Activated naive CD4-positive, alpha-beta T cell treated with anti-CD3 and anti-CD28 coated beads for 36 hours (primary cell): Measurements from ENCODE around the gene SIGLEC14. TPM values are rescaled to one million over a fixed set of nuclear protein-coding genes. Genes with fewer than 3 reads are reported as not detected.

Experiments used
- CTCF ChIA-PET: fragments of 350-600 bp; sonication (Branson Sonifier 250); formaldehyde crosslinking; loops from one replicate; lab custom pipeline; 2021; ENCODE audit warnings: antibody characterized with exemption; lab: Charles Lee
- DNase-seq: peaks from one replicate; pipeline ENCODE4 v3.0.0-alpha.2; 2020
- H3K27ac Mint-ChIP-seq: one replicate; pipeline ENCODE4 v1.8.0; 2021; ENCODE audit warnings: mild to moderate bottlenecking, mixed read lengths
- H3K27me3 Mint-ChIP-seq: one replicate; pipeline ENCODE4 v1.8.0; 2021; ENCODE audit warnings: low read depth, mixed read lengths
- H3K36me3 Mint-ChIP-seq: one replicate; pipeline ENCODE4 v1.8.0; 2021; ENCODE audit warnings: low read depth, mixed read lengths
- H3K4me1 Mint-ChIP-seq: one replicate; pipeline ENCODE4 v1.8.0; 2021; ENCODE audit warnings: low read depth, mixed read lengths
- H3K4me3 Mint-ChIP-seq: one replicate; pipeline ENCODE4 v1.8.0; 2021; ENCODE audit warnings: mild to moderate bottlenecking, moderate library complexity, mixed read lengths
- H3K9me3 Mint-ChIP-seq: one replicate; pipeline ENCODE4 v1.8.0; 2021; ENCODE audit warnings: mixed read lengths
- intact Hi-C: fragments of 100-400 bp; cut with micrococcal nuclease; formaldehyde crosslinking; loops from one replicate; pipeline ENCODE4 v1.15.1; 2023
- total RNA-seq, 2 experiments: library from RNA; stranded (reverse); gene quantifications; one replicate each; pipeline ENCODE4 v1.2.3, GENCODE V29; 2021

Gene SIGLEC14
- total RNA-seq, 2 experiments from 2014 or later = not detected

- DNase-seq = no peak
- H3K36me3 Mint-ChIP-seq = peaks cover 2% of the 10 kb centered on the region
- H3K27me3 Mint-ChIP-seq = peaks cover 31% of the 10 kb centered on the region
- no peak overlapping the region for H3K4me3 Mint-ChIP-seq
- peaks cover 8% of the 10 kb centered on the region for H3K4me1 Mint-ChIP-seq
- CTCF ChIA-PET = no interaction called here
- peaks cover 2% of the 10 kb centered on the region for H3K9me3 Mint-ChIP-seq
- intact Hi-C loops = no loop called here
- H3K27ac Mint-ChIP-seq = no peak overlapping the region
Observed at GRCh38 chr19:51602189-51602854, 44.3 kb downstream of the SIGLEC14 start.

DNA sequence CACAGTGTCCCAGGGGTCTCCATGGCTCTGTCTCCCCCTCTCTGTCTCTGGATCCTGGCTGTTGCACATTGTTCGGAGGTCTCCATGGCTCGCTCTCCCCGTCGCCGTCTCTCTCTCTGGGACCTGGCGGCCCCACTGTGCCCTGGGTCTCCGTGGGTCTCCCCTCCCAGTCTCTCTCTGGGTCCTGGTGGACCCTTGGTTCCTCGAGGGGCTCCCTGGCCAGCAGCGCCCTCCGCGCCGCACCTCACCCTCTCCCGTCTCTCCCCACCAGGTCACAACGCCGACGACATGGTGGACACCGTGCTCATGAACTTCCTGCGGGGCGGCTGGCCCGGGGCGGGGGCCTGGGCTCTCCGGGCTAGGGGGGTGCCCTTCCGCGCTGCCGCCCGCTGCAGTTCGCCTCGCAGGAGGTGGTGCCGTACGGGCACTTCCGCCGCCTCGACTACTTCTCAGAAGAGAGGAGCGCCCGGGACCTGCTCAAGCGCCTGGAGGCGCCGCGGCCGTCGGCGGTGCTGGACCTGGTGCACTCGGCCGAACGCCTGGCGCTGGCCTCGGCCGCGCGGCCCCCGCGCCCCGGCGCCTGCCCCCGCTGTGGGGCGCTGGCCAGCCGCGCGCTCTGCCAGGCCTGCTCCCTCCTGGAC, 45.6 kb downstream of the SIGLEC14 start:
- Mint-ChIP-seq H3K27me3 (peaks cover 26% of the 10 kb centered on the region), H3K36me3 (peaks cover 2% of the 10 kb centered on the region), H3K27ac (no peak overlapping the region), H3K4me1 (peaks cover 2% of the 10 kb centered on the region), H3K9me3 (peaks cover 2% of the 10 kb centered on the region), H3K4me3 (no peak overlapping the region)
- intact Hi-C loops = no loop called here
- CTCF ChIA-PET = no interaction called here
- no peak for DNase-seq

- intact Hi-C loops = no loop called here
- CTCF ChIA-PET = interaction anchor here (1.1 kb wide), 1 partner anchor 153 kb away, joined by 3 read pairs; no protein-coding TSS in a partner anchor
- Mint-ChIP-seq H3K4me1 (peaks cover 4% of the 10 kb centered on the region), H3K27ac (no peak overlapping the region), H3K27me3 (peaks cover 26% of the 10 kb centered on the region), H3K36me3 (peaks cover 3% of the 10 kb centered on the region), H3K4me3 (no peak overlapping the region), H3K9me3 (peaks cover 2% of the 10 kb centered on the region)
- DNase-seq = no peak
Observed at GRCh38 chr19:51599084-51599483, 47.5 kb downstream of the SIGLEC14 start.

DNA sequence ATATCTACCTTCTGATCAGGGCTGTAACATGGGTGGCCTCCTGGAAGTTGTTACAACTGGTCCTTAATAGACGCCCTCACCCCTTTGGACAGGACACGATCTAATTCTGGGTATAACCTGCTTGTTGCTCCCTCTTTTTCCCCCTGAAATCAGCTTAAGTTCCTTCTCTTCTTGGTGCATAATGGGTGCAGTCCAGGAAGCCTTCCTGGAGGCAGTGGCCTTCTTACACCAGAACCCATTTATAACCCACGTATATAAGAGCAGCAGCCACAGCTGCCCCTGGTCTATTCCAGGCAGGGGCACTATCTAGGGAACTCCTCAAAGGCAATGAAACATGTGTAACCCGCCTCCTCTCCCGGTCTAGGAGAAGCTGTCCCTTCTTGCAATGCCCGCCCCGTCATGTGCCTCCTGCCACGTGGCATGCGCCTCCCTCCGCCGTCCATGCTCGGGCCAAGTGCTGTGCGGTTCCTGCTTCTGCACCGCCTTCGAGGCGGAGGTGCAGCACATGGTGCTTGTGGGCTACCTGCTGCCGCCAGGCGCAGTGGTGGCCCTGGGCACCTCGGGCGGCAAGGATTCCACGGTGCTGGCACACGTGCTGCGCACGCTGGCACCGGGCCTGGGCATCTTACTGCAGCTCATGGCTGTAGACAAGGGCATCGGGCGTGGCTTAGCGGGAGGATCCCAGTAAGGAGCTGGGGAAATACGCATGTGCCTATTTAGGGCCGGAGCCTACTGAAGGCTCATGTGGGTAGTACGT, 48.3 kb downstream of the SIGLEC14 start:
- CTCF ChIA-PET = interaction anchor here (1.1 kb wide), 1 partner anchor 152 kb away, joined by 3 read pairs; no protein-coding TSS in a partner anchor
- Mint-ChIP-seq H3K9me3 (peaks cover 2% of the 10 kb centered on the region), H3K27ac (no peak overlapping the region), H3K27me3 (peaks cover 26% of the 10 kb centered on the region), H3K4me1 (peaks cover 11% of the 10 kb centered on the region), H3K4me3 (no peak overlapping the region), H3K36me3 (peaks cover 3% of the 10 kb centered on the region)
- intact Hi-C loops = no loop called here
- no peak for DNase-seq

- Mint-ChIP-seq H3K4me1 (peaks cover 11% of the 10 kb centered on the region), H3K27me3 (peaks cover 8% of the 10 kb centered on the region), H3K4me3 (peak overlapping the region; percentile 89), H3K36me3 (peaks cover 1% of the 10 kb centered on the region), H3K27ac (no peak overlapping the region), H3K9me3 (peaks cover 6% of the 10 kb centered on the region)
- CTCF ChIA-PET = interaction anchor here (0.6 to 1.8 kb wide), 4 partner anchors 10 to 389 kb away, joined by 3 to 5 read pairs (median 3); no protein-coding TSS in a partner anchor
- no peak for DNase-seq
- intact Hi-C loops = no loop called here
Observed at GRCh38 chr19:51595190-51596175, 51.1 kb downstream of the SIGLEC14 start.

GRCh38 chr19:51594774-51595109, 51.9 kb downstream of the SIGLEC14 start:
- peaks cover under 1% of the 10 kb centered on the region for H3K27me3 Mint-ChIP-seq
- no peak overlapping the region for H3K27ac Mint-ChIP-seq
- peaks cover 11% of the 10 kb centered on the region for H3K4me1 Mint-ChIP-seq
- H3K4me3 Mint-ChIP-seq = peak overlapping the region; percentile 89
- peaks cover 7% of the 10 kb centered on the region for H3K9me3 Mint-ChIP-seq
- H3K36me3 Mint-ChIP-seq = peaks cover 4% of the 10 kb centered on the region
- CTCF ChIA-PET = interaction anchor here (0.6 to 1.8 kb wide), 2 partner anchors 12 to 42 kb away, joined by 3 to 5 read pairs; no protein-coding TSS in a partner anchor
- intact Hi-C loops = loop anchor here (1.0 to 5.0 kb wide), 3 partner anchors 23 to 487 kb away; partner anchors contain the start of genes CTU1 and ZNF175
- no peak for DNase-seq

DNA sequence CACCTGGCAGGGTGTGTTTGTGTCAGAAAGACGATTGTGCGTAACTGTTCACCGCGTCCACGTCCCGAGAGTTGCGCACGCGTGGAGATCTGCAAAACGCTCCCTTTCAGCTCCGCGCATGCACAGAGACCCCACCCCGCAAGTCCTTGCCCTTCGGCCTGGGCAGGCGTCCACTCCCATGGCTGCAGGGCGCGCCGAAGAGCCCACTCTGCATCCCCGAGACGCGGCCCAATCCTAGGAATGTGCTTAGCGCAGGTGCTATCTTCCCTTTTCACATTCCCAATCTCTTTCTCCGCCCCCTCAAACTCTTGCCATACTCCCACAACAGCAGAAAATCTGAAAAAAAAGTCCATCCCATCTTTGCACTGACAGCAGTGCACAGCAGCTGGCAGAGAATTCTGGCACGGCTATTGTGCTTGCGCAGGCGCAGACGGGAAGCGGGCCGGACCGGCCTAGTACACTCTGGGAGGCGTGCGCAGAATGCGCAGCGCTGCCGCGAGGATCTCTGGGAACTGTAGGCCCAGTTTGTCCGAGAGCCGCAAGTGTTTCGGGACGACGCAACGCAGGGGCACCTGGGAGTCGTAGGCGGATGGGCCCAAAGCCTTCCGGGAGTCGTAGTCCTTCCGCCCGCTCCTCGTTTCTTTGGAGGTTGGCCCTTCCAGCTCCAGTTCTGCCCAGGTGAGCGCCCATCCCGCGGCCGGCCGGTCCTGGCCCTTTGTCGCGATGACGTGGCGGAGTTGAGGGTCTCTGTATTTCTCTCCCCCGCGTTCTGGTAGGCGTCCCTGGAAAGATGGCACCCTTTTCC, 52.5 kb downstream of the SIGLEC14 start:
- peaks cover 9% of the 10 kb centered on the region for H3K36me3 Mint-ChIP-seq
- peaks cover 11% of the 10 kb centered on the region for H3K9me3 Mint-ChIP-seq
- H3K27ac Mint-ChIP-seq = peak overlapping the region; percentile 68
- H3K4me3 Mint-ChIP-seq = peak overlapping the region; percentile 89
- H3K27me3 Mint-ChIP-seq = no peaks in the 10 kb centered on the region
- peak; percentile 97 for DNase-seq
- CTCF ChIA-PET = interaction anchor here (1.8 kb wide), 1 partner anchor 12 kb away, joined by 5 read pairs; no protein-coding TSS in a partner anchor
- H3K4me1 Mint-ChIP-seq = peaks cover 11% of the 10 kb centered on the region
- intact Hi-C loops = loop anchor here (1.0 to 5.0 kb wide), 3 partner anchors 23 to 487 kb away; partner anchors contain the start of genes CTU1 and ZNF175

- CTCF ChIA-PET = no interaction called here
- H3K4me1 Mint-ChIP-seq = peaks cover 11% of the 10 kb centered on the region
Observed at GRCh38 chr19:51593138-51593890, 53.3 kb downstream of the SIGLEC14 start.

More at GRCh38 chr19:51593138-51593890, 53.3 kb downstream of the SIGLEC14 start:
- DNase-seq = no peak
- H3K4me3 Mint-ChIP-seq = peak overlapping the region; percentile 89
- no peak overlapping the region for H3K27ac Mint-ChIP-seq
- intact Hi-C loops = loop anchor here (5.0 kb wide), 1 partner anchor 486 kb away; the partner anchor contains the start of gene CTU1
- peaks cover 14% of the 10 kb centered on the region for H3K9me3 Mint-ChIP-seq
- peaks cover 9% of the 10 kb centered on the region for H3K36me3 Mint-ChIP-seq
- H3K27me3 Mint-ChIP-seq = no peaks in the 10 kb centered on the region
